Cardiac muscle cell (in vitro differentiated cells and primary cell): ENCODE results near the gene CDKN1B. TPM values are rescaled to one million over a fixed set of nuclear protein-coding genes. Genes with fewer than 3 reads are reported as not detected.

Experiments
- DNase-seq, 2 donors: peaks; one replicate each; pipeline versions ENCODE4 v3.0.0 to v3.0.0-alpha.2; 2010 to 2017; ENCODE audit warnings: low read depth in 1 of 2, low spot score in 1 of 2
- H3K27ac ChIP-seq: fragments of 200-600 bp; sonication (generic); 2 replicates; pipeline ENCODE4 v1.5.1; 2016
- H3K27me3 ChIP-seq: fragments of 200-600 bp; sonication (generic); 2 replicates; pipeline ENCODE4 v1.6.0; 2016; ENCODE audit warnings: control low read depth
- H3K36me3 ChIP-seq: fragments of 200-600 bp; sonication (generic); 2 replicates; pipeline ENCODE4 v1.5.1; 2016; ENCODE audit warnings: control low read depth
- H3K4me1 ChIP-seq: fragments of 200-600 bp; sonication (generic); 2 replicates; pipeline ENCODE4 v1.8.1; 2017; ENCODE audit warnings: low read depth, mild to moderate bottlenecking, mixed run types
- H3K4me3 ChIP-seq: fragments of 200-600 bp; sonication (generic); 2 replicates; pipeline ENCODE4 v1.5.1; 2016; ENCODE audit warnings: mild to moderate bottlenecking
- H3K9me3 ChIP-seq: fragments of 200-600 bp; sonication (generic); 2 replicates; pipeline ENCODE4 v1.5.1; 2017; ENCODE audit warnings: low read depth, mild to moderate bottlenecking, control low read depth
- CTCF ChIP-seq: IDR thresholded peaks from 2 replicates; pipeline ENCODE4 v1.5.1; 2012; ENCODE audit warnings: low read depth, mild to moderate bottlenecking, low read length
- polyA plus RNA-seq: library from polyadenylated mRNA; unstranded; fragments of >200 nt; fragmentation: Nextera tagmentation; extraction: Ambion mirVana; gene quantifications from 2 replicates; pipeline ENCODE4 v1.2.1, GENCODE V29; 2016
- total RNA-seq: library from RNA; depleted of rRNA; stranded (reverse); fragments of >200 nt; gene quantifications from 2 replicates; pipeline ENCODE4 v1.2.3, GENCODE V29; 2016

CDKN1B gene
- total and polyA plus RNA-seq, 2 experiments from 2014 or later, result 5.8 to 90.4 TPM

- DNase-seq, result no peak
- Histone ChIP-seq H3K4me3 (no peak overlapping the region), H3K27me3 (no peaks in the 10 kb centered on the region), H3K27ac (no peak overlapping the region), H3K4me1 (no peaks in the 10 kb centered on the region), H3K36me3 (no peaks in the 10 kb centered on the region), H3K9me3 (no peaks in the 10 kb centered on the region)
- TF ChIP-seq CTCF, result no peak
Observed at GRCh38 chr12:12676605-12677004, 40.6 kb upstream of the CDKN1B start.

DNA sequence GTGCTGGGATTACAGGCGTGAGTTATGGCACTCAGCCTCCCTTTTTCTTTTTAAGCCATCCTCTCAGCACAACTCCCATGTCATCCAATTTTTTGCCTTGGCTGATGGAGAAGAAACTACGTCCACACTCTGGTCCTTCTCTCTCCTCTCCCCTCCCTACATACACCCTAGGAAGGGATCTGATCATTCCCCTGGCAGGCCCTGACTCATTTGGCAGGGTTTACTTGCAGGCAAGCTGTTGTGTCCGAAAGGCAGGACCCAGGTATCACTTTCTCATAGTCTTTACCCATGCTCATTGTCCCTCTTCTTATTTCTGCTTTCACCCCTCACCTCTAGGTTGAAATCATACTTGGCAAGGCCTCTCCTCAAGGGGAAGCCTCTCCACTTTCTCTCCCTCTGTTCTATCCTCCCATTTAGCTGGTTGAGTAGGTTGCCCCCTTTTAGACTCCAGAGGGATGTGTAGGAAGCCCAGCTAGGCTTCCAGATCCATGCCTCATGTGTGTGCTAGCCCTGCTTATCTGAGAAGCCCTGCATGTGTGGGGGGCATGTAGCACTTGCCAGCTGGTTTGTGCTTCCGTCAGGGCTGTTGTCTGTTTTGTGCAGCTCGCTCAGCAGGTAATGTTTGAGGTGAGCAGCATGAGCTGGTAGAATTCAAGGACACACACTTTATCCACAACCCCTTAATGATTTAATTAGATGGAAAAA lies 36.0 kb upstream of the CDKN1B start:
- no peak for DNase-seq
- Histone ChIP-seq H3K9me3 (no peaks in the 10 kb centered on the region), H3K27me3 (no peaks in the 10 kb centered on the region), H3K27ac (no peak overlapping the region), H3K4me3 (no peak overlapping the region), H3K36me3 (no peaks in the 10 kb centered on the region), H3K4me1 (peaks cover 10% of the 10 kb centered on the region)
- TF ChIP-seq CTCF, result no peak

- no peaks in the 10 kb centered on the region for H3K36me3 ChIP-seq
- H3K4me3 ChIP-seq, result no peak overlapping the region
- no peak overlapping the region for H3K27ac ChIP-seq
- no peaks in the 10 kb centered on the region for H3K27me3 ChIP-seq
- no peak for DNase-seq
- TF ChIP-seq CTCF, result no peak
- peaks cover 10% of the 10 kb centered on the region for H3K4me1 ChIP-seq
- no peaks in the 10 kb centered on the region for H3K9me3 ChIP-seq
Observed at GRCh38 chr12:12682284-12682683, 34.9 kb upstream of the CDKN1B start.

DNA sequence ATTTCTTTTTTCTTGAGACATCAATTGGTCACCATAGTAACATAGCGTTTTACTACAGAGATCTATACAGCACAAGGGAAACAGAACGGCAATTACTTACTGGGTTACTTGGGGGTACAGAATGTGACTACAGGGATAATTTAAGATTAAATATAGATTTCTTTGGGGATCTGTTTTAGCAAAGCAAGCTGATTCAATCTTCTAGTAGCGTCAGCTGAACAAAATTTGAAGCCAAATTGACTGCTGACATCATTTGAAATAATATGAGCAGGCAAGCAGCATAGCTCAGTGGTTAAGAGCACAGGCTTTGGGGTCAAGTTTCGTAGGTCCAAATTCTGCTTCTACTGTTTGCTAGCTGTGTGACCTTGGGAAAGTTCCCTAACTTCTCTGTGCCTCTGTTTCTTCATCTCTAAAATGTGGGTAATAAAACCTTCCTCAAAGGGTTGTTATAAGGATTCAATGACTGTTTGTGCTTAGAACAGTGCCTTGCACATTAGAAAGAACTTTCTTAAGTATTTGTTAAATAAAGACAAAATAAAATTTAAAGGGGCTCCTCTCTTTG lies 34.0 kb upstream of the CDKN1B start:
- H3K4me3 ChIP-seq, result no peak overlapping the region
- no peak for TF ChIP-seq CTCF
- DNase-seq, result no peak

DNA sequence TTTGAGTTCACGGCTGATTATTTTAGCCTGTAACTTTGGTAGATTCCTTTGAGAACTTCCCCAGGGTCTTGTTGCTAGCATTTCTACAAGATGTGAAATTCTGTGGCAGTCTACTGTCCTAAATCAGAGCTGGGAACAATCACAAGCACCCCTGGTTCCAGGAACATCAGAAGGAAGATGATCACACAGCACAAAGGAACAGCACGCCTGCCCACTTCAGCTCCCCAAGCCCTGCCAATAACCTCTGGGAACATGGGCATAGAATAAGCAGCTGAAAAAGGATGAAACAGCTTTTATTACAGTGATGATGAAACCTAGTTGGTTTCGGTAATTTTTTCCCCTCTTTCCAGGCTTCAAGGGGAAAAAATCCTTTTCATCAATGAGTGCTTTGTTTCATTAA lies 33.4 kb upstream of the CDKN1B start:
- Histone ChIP-seq H3K4me1 (peaks cover 10% of the 10 kb centered on the region), H3K36me3 (no peaks in the 10 kb centered on the region), H3K27ac (no peak overlapping the region), H3K9me3 (no peaks in the 10 kb centered on the region), H3K4me3 (peak overlapping the region; percentile 25), H3K27me3 (no peaks in the 10 kb centered on the region)
- no peak for DNase-seq
- no peak for TF ChIP-seq CTCF

More for the DNA sequence above, 34.0 kb upstream of the CDKN1B start:
- Histone ChIP-seq H3K27ac (no peak overlapping the region), H3K27me3 (no peaks in the 10 kb centered on the region), H3K9me3 (no peaks in the 10 kb centered on the region), H3K36me3 (no peaks in the 10 kb centered on the region), H3K4me1 (peaks cover 10% of the 10 kb centered on the region)
